HepG2 (cell line): Measurements from ENCODE around the gene TMEM198. TPM values are rescaled to one million over a fixed set of nuclear protein-coding genes. Genes with fewer than 3 reads are reported as not detected.

Experiments
- HHEX ChIP-seq: IDR thresholded peaks from 2 replicates; pipeline ENCODE4 v1.6.1; 2016; ENCODE audit warnings: control low read depth
- NR3C1 ChIP-seq: sonication (generic); formaldehyde crosslinking; IDR thresholded peaks from 2 replicates; pipeline ENCODE4 v1.4.0; 2020; ENCODE audit warnings: missing genetic modification reagents
- PAF1 ChIP-seq: IDR thresholded peaks from 2 replicates; pipeline ENCODE4 v1.6.1; 2016; ENCODE audit warnings: missing genetic modification reagents, missing compliant biosample characterization
- RORA ChIP-seq: sonication (generic); formaldehyde crosslinking; IDR thresholded peaks from 2 replicates; pipeline ENCODE4 v1.5.0; 2020; ENCODE audit warnings: mild to moderate bottlenecking, missing genetic modification reagents, moderate library complexity
- TRIM24 ChIP-seq: sonication (generic); formaldehyde crosslinking; IDR thresholded peaks from 2 replicates; pipeline ENCODE4 v1.8.0; 2022; ENCODE audit warnings: mild to moderate bottlenecking, missing genetic modification reagents
- ZFP37 ChIP-seq: sonication (generic); formaldehyde crosslinking; IDR thresholded peaks from 2 replicates; pipeline ENCODE4 v1.4.0; 2020; ENCODE audit warnings: missing genetic modification reagents, borderline replicate concordance
- ZFP90 ChIP-seq: sonication (generic); formaldehyde crosslinking; IDR thresholded peaks from 2 replicates; pipeline ENCODE4 v1.8.0; 2022; ENCODE audit warnings: missing genetic modification reagents, mild to moderate bottlenecking, inconsistent platforms, borderline replicate concordance
- ZNF256 ChIP-seq: sonication (generic); formaldehyde crosslinking; conservative IDR thresholded peaks from 2 replicates; pipeline ENCODE4 v1.4.0; 2020; ENCODE audit warnings: missing genetic modification reagents
- ZNF431 ChIP-seq: sonication (generic); formaldehyde crosslinking; IDR thresholded peaks from 2 replicates; pipeline ENCODE4 v1.9.0; 2022; ENCODE audit warnings: missing genetic modification reagents, low read depth, mild to moderate bottlenecking, borderline replicate concordance
- ZNF446 ChIP-seq: sonication (generic); formaldehyde crosslinking; IDR thresholded peaks from 2 replicates; pipeline ENCODE4 v1.5.0; 2020; ENCODE audit warnings: mild to moderate bottlenecking, missing genetic modification reagents
- ZSCAN29 ChIP-seq: sonication (generic); formaldehyde crosslinking; conservative IDR thresholded peaks from 2 replicates; pipeline ENCODE4 v1.4.0; 2020; ENCODE audit warnings: mild to moderate bottlenecking, missing genetic modification reagents
- polyA plus RNA-seq, 8 experiments: library from polyadenylated mRNA; depleted of rRNA in 3 of 8; stranded (reverse) in 7 of 8; unstranded in 1 of 8; fragments of >200 nt; fragmentation: Illumina TruSeq in 4 of 8; extraction: Trizol in 4 of 8; gene quantifications; 2 replicates each; pipeline versions ENCODE4 v1.2.1 to v1.2.3, GENCODE V29; 2011 to 2016; ENCODE audit warnings: low read depth in 4 of 8, missing spikeins in 1 of 8, mixed read lengths in 1 of 8; ENCODE audit not compliant: insufficient read depth in 1 of 8
- total RNA-seq, 5 experiments: library from RNA; depleted of rRNA; stranded (reverse); fragments of >200 nt; fragmentation: Illumina TruSeq; extraction: Trizol; gene quantifications; 2 replicates each; pipeline ENCODE4 v1.2.3, GENCODE V29; 2016; ENCODE audit warnings: low read depth in 1 of 5
- TF ChIP-seq, protein P1 (sequence below): IDR thresholded peaks from 2 replicates; pipeline ENCODE4 v1.6.1; 2018; ENCODE audit warnings: missing genetic modification reagents, mild to moderate bottlenecking, missing compliant biosample characterization
- TF ChIP-seq, protein P2 (sequence below): sonication (generic); formaldehyde crosslinking; IDR thresholded peaks from 2 replicates; pipeline ENCODE4 v1.5.0; 2020; ENCODE audit warnings: mild to moderate bottlenecking, missing genetic modification reagents, borderline replicate concordance
- TF ChIP-seq, protein P3 (sequence below): sonication (generic); formaldehyde crosslinking; IDR thresholded peaks from 2 replicates; pipeline ENCODE4 v1.4.0; 2020; ENCODE audit warnings: mild to moderate bottlenecking, missing genetic modification reagents
- TF ChIP-seq, protein P4 (sequence below): sonication (generic); formaldehyde crosslinking; IDR thresholded peaks from one replicate; pipeline ENCODE4 v1.5.1; 2020; ENCODE audit warnings: mild to moderate bottlenecking, missing genetic modification reagents; ENCODE audit errors: not compliant biosample characterization

TMEM198 gene
- total and polyA plus RNA-seq, 2 of the 13 experiments (the other 11 are each of a cell fraction or from before 2014, with no cell fraction given) = 17.3 to 23.5 TPM

DNA sequence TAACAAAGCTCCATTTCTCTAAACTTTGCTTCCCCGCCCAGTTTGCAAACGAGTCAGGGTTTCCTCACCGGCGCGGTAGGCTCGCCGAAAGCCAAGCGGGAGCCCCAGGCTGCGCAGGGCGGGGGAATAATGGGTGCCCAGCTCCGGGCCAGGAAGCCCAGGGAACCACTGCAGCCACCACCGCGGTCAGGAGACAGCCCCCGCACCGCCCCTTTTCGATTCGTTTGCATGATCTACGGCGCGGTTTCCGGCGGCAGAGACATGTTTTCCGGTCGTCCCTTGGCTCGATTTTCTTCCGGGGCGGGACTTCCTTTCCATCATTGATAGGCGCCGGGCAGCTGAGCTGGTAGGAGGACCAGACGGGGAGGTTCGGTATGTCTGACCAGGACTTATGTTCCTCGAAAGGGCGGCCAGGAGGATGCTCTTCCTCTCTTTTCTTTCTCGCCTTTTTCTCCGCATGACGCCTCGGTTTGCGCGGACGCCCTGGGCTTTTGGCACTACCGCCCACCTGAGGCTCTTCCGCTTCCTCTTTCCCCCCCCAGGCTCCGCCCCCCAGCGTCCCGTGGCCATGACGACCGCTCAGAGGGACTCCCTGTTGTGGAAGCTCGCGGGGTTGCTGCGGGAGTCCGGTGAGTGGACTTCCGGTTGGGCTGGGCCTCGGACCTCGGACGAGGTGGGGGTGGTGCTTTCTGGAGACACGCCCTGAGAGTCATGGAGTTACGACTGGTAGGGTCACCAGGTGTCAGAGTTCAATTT is 53.9 kb downstream of the TMEM198 start, which contains the start of gene STK11IP (continued):
- TF ChIP-seq ZNF446 (CRISPR knock-in tag) (no peak), RORA (CRISPR knock-in tag) (0 out of 2 replicates have a peak, but pooled peaks have one; percentile 76), ZSCAN29 (CRISPR knock-in tag) (peak; percentile 20; the same call in 1 of the 2 replicates), ZNF256 (peak; percentile 16; the same call in 1 of the 2 replicates), HHEX (CRISPR knock-in tag) (no peak), ZFP90 (CRISPR knock-in tag) (0 out of 2 replicates have a peak, but pooled peaks have one; percentile 59), ZNF431 (CRISPR knock-in tag) (peak; percentile 64; the same call in 1 of the 2 replicates), NR3C1 (no peak), PAF1 (CRISPR knock-in tag) (no peak), TRIM24 (CRISPR knock-in tag) (no peak), ZFP37 (CRISPR knock-in tag) (no peak)
- TF ChIP-seq, protein P1, sequence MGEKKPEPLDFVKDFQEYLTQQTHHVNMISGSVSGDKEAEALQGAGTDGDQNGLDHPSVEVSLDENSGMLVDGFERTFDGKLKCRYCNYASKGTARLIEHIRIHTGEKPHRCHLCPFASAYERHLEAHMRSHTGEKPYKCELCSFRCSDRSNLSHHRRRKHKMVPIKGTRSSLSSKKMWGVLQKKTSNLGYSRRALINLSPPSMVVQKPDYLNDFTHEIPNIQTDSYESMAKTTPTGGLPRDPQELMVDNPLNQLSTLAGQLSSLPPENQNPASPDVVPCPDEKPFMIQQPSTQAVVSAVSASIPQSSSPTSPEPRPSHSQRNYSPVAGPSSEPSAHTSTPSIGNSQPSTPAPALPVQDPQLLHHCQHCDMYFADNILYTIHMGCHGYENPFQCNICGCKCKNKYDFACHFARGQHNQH = peak; percentile 59; the same call in 1 of the 2 replicates
- TF ChIP-seq, protein P2, sequence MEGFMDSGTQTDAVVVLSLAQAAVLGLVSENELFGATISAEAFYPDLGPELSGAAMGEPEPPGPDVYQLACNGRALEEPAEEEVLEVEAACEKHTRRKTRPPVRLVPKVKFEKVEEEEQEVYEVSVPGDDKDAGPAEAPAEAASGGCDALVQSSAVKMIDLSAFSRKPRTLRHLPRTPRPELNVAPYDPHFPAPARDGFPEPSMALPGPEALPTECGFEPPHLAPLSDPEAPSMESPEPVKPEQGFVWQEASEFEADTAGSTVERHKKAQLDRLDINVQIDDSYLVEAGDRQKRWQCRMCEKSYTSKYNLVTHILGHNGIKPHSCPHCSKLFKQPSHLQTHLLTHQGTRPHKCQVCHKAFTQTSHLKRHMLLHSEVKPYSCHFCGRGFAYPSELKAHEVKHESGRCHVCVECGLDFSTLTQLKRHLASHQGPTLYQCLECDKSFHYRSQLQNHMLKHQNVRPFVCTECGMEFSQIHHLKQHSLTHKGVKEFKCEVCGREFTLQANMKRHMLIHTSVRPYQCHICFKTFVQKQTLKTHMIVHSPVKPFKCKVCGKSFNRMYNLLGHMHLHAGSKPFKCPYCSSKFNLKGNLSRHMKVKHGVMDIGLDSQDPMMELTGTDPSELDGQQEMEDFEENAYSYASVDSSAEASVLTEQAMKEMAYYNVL (CRISPR knock-in tag) = 0 out of 2 replicates have a peak, but pooled peaks have one; percentile 50
- TF ChIP-seq, protein P3, sequence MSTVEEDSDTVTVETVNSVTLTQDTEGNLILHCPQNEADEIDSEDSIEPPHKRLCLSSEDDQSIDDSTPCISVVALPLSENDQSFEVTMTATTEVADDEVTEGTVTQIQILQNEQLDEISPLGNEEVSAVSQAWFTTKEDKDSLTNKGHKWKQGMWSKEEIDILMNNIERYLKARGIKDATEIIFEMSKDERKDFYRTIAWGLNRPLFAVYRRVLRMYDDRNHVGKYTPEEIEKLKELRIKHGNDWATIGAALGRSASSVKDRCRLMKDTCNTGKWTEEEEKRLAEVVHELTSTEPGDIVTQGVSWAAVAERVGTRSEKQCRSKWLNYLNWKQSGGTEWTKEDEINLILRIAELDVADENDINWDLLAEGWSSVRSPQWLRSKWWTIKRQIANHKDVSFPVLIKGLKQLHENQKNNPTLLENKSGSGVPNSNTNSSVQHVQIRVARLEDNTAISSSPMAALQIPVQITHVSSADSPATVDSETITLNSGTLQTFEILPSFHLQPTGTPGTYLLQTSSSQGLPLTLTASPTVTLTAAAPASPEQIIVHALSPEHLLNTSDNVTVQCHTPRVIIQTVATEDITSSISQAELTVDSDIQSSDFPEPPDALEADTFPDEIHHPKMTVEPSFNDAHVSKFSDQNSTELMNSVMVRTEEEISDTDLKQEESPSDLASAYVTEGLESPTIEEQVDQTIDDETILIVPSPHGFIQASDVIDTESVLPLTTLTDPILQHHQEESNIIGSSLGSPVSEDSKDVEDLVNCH = no peak
- TF ChIP-seq, protein P4, sequence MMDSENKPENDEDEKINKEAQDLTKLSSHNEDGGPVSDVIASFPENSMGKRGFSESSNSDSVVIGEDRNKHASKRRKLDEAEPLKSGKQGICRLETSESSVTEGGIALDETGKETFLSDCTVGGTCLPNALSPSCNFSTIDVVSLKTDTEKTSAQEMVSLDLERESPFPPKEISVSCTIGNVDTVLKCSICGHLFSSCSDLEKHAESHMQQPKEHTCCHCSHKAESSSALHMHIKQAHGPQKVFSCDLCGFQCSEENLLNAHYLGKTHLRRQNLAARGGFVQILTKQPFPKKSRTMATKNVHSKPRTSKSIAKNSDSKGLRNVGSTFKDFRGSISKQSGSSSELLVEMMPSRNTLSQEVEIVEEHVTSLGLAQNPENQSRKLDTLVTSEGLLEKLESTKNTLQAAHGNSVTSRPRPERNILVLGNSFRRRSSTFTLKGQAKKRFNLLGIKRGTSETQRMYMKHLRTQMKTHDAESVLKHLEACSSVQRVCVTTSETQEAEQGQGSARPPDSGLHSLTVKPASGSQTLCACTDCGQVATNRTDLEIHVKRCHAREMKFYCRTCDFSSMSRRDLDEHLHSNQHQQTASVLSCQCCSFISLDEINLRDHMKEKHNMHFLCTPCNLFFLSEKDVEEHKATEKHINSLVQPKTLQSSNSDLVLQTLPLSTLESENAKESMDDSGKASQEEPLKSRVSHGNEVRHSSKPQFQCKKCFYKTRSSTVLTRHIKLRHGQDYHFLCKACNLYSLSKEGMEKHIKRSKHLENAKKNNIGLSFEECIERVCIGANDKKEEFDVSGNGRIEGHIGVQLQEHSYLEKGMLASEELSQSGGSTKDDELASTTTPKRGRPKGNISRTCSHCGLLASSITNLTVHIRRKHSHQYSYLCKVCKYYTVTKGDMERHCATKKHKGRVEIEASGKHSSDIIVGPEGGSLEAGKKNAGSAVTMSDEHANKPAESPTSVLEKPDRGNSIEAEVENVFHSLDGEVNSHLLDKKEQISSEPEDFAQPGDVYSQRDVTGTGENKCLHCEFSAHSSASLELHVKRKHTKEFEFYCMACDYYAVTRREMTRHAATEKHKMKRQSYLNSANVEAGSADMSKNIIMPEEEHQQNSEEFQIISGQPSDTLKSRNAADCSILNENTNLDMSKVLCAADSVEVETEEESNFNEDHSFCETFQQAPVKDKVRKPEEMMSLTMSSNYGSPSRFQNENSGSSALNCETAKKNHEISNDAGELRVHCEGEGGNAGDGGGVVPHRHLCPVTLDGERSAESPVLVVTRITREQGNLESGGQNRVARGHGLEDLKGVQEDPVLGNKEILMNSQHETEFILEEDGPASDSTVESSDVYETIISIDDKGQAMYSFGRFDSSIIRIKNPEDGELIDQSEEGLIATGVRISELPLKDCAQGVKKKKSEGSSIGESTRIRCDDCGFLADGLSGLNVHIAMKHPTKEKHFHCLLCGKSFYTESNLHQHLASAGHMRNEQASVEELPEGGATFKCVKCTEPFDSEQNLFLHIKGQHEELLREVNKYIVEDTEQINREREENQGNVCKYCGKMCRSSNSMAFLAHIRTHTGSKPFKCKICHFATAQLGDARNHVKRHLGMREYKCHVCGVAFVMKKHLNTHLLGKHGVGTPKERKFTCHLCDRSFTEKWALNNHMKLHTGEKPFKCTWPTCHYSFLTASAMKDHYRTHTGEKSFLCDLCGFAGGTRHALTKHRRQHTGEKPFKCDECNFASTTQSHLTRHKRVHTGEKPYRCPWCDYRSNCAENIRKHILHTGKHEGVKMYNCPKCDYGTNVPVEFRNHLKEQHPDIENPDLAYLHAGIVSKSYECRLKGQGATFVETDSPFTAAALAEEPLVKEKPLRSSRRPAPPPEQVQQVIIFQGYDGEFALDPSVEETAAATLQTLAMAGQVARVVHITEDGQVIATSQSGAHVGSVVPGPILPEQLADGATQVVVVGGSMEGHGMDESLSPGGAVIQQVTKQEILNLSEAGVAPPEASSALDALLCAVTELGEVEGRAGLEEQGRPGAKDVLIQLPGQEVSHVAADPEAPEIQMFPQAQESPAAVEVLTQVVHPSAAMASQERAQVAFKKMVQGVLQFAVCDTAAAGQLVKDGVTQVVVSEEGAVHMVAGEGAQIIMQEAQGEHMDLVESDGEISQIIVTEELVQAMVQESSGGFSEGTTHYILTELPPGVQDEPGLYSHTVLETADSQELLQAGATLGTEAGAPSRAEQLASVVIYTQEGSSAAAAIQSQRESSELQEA = peak; percentile 75
